Measurements from ENCODE around the gene CHST12.
"Not testable (repeated sequence)": the region's sequence is repeated elsewhere in the genome, so short reads cannot be mapped to it uniquely, and the experiment has no call there.

Gene CHST12

GRCh38 chr7:2437537-2438148 lies 34.2 kb downstream of the CHST12 start:
- FAIRE-seq = no peak

DNA sequence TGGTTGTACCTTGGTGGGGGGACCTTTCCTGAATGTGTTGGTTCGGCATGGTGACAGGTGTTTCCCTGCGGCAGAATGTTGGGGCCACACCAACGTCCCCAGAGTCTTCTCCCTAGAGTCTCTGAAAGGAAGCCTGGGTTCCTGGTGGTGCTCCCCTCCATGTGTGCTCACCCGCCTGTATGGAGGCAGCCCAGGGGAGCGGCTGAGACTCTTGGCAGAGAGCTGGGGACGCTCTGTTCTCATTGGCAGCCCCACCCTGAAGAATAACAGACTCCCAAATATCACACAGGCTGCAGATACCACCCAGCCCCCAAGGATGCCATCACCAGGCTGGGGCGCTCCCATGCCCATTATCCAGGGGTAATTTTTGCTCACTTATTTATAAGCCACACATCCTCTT lies 34.8 kb downstream of the CHST12 start:
- no peak for FAIRE-seq

DNA sequence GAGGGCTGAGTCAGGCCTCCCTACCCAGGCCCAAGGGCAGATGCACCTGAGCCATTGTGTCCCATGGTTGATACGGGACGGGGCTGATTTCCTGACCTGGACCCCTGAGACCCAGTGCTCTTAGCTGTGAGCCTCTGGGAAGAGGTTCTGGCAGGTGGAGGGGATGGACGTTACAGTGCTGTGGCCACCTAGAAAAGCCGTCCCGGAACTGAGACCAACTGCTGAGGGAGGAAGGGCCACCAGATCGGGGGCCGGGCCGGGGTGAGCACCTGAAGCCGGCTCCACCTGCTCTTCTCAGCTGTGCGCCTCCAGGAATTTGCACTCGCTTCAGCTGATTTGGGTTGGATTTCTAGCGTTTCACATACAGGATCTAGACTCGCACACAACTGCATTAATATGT lies 35.4 kb downstream of the CHST12 start:
- FAIRE-seq = no peak

- FAIRE-seq = no peak
Observed at GRCh38 chr7:2440608-2441245, 37.3 kb downstream of the CHST12 start.

- FAIRE-seq = no peak
Observed at GRCh38 chr7:2441430-2442058, 38.1 kb downstream of the CHST12 start.

GRCh38 chr7:2443491-2443890 lies 40.1 kb downstream of the CHST12 start:
- FAIRE-seq = no peak

DNA sequence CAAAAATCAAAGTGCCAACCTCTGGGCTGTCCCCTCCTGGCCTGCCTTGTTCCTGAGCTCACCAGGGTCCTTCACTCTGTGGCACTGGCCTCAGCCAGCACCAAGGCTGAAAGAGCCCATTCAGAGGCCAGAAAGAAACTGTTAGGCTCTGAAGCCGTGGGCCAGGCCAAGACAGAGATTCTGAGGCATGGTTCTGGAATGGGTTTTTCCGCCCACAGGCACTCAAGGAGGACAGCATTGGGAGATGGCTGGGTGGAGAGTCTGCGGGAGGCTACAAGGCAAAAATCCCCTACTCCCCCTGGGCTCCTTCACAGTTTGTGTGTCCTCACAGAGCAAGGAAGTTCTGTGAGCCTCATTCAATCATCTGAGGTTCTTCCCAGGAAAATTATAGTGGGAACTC lies 41.1 kb downstream of the CHST12 start:
- FAIRE-seq = no peak

DNA sequence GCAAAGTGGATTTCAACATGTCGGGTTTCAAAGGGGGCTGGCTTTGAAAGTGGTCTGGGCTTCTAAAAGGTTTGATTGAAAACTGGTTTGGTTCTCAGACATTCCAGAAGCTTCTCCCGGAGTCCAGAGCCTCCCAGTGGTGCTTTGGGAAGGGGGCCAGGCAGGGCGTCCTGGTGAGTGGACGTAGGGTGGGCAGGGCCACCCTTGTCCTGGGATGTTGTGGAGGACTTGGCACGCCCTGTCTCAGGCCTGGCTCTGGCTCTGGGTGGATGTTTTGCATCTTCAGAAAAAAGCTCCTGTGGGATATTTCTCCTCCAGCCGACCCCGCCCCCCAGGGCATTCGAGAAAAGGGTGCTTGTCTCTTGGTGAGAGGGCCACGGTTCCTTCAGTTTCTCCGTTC lies 41.6 kb downstream of the CHST12 start:
- no peak for FAIRE-seq

- FAIRE-seq = no peak
Observed at GRCh38 chr7:2445898-2446555, 42.6 kb downstream of the CHST12 start.

DNA sequence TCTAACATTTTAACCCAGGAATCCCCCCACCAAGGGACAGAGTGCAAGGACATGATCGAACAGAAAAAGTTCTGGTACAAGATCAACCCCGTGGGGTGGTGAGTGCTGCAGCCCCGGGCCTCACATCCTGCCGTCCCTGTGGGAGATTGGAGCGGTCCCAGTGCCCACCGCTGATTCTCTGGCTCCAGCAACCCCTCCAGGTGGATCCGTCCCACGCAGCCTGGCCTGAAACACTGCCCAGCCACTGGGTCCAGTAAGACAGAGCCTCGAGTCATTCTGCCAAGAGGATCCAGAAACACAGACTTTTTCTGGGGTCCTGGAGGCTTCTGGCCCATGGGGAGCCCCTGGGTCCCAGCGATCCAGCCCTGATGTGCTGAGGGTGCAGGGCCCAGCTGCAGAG lies 43.3 kb downstream of the CHST12 start:
- FAIRE-seq = no peak

DNA sequence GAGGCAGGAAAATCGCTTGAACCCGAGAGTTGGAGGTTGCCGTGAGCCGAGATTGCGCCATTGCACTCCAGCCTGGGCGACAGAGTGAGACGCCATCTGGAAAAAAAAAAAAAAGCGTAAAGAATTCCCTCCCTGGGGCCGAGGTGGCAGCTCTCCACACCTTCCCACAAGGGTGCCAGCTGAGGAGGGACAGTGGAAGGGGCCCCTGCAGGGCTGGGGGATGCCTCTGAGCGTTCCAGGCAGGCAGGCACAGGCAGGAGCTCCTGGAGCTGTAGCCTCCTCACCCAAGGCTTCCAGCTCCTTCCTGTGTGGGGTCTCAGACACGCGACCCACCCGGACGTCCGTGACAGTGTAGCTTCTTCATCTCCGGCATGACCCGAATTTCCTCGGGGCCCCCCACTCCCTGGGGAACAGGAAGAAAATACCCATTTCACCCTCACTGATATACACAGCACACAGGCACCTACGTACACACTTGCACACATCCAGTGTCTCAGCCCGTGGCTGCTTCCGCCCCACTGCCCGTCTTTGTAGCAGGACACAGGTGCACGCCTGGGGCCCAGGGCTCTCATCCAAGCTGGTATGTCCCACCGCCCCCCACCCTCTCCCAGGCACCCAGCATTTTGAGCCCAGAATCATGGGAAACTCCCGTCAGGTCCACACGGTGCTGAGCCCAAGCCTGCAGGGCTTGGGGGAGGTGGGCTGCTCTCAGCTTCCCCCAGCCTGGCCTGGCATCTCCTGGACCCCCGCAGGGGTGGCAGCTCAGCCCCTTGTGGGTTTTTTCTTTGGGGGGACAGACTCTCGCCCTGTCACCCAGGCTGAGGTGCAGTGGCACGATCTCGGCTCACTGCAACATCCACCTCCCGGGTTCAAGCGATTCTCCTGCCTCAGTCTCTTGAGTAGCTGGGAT lies 47.0 kb downstream of the CHST12 start:
- FAIRE-seq = no peak

DNA sequence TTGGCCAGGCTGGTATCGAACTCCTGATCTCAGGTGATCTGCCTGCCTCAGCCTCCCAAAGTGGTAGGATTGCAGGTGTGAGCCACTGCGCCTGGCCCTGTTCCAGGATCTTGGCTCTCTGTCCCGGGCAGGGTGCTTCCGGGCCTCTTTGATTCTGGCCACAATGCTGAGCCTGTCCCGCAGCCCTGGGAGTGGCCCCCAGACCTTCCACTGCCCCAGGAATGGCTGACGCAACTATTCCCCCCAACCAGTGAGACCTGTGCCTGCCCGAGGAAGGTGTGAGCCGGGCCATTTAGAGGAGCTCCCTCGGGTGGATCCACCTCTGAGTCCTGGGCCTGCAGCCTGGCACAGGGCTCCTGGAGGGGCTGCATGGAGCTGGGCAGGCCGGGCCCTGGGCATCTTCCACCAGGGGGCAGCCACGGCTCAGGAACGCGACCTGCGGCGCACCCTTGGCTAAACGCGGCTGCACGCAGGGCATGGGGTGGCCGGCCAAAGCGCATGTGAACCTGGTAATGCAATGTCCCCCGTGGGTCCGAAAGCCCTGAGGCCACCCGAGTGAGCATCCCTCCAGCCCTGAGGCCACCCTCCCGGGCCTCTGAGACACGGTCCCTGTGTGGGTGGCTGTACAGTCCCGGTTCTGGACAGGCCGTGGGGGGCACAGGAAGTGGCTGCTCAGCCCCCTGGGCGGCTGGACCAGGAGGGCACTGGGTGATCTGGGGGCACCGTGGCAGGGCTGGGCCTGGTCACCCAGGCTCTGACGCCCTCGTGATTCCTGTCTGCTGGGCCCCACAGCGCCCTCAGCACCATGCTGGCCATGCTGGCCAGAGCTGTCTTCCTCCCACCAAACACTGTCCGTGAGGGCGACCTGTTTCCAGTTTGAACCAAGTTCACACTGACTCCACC lies 48.0 kb downstream of the CHST12 start:
- FAIRE-seq = no peak

GRCh38 chr7:2452074-2452507 lies 48.7 kb downstream of the CHST12 start:
- no peak for FAIRE-seq

DNA sequence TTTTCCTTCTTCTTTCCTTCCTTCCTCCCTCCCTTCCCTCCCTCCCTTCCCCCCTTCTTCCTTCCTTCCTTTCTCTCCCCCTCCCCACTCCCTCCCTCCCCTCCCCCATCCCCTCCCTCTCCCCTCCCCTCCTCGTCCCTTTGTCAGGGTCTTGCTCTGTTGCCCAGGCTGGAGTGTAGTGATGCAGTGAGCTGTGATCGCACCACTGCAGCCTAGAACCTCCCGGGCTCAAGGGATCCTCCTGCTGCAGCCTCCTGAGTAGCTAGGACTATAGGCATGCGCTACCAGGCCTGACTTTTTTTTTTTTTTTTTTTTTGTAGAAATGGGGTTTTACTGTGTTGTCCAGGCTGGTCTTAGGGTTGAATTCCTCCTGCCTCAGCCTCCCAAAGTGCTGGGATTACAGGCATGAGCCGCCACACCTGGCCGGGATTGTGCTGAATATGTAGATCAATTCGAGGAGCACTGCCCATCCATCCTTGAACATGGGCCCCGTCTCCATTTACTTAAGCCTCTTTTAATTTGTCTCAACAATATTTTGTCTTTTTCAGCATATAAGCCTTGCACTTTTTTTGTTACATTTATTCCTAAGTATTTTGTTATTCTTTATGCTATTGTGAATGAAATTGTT lies 49.3 kb downstream of the CHST12 start:
- no peak for FAIRE-seq

DNA sequence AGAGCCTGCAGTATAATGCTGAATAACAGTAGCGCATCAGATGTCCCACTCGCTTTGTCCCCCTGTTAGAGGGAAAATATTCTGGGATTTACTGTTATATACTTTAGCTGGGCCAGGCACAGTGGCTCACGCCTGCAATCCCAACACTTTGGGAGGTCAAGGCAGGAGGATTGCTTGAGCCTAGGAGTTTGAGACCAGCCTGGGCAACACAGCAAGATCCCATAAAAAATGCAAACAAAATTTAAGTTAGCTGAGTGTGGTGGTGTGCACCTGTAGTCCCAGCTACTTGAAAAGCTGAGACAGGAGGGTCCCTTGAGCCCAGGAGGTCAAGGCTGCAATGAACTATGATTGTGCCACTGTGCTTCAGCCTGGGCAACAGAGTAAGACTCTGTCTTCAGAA lies 50.4 kb downstream of the CHST12 start:
- not testable (repeated sequence) for FAIRE-seq

- no peak for FAIRE-seq
Observed at GRCh38 chr7:2459674-2460073, 56.3 kb downstream of the CHST12 start.

DNA sequence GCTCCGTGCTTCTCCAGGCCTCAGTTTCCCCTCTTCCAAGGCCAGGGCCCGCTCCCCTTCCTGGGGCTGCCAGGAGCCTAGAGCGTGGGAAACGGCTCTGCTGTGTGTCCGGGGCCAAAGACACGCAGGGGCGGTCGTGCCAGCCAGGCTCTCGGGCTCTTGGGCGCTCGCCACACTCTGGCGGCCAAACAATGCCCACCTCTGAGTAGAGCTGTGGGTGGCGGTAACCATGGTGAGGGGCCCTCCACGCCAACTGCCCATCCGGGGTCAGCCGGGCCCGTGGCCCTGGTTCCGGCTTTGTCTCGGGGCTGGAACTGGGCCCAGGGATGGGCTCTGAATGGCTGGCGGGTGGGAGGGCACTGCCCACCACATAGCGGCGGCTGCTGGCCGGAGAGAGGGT lies 56.8 kb downstream of the CHST12 start:
- no peak for FAIRE-seq

DNA sequence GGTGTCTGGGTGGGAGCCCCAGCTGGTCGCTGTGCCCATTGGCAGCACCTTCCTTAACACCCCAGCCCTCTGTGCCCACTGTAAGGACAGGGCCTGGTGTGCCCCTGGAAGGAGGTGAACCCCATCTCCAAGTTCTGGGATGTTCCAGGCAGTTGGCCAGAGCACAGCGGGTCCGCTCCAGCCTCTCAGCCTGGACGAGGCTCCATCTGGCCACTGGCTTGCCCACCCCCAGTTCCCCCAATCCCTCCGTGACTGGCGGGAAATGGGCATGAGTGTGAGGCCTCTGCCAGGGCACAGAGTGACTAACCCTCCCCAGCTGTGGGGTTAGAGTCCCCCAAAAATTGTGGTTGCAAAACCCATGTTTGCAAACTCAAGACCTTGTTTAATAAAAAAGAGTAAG lies 57.2 kb downstream of the CHST12 start:
- no peak for FAIRE-seq

- FAIRE-seq = no peak
Observed at GRCh38 chr7:2461268-2462026, 58.0 kb downstream of the CHST12 start.

- FAIRE-seq = no peak
Observed at GRCh38 chr7:2462731-2463130, 59.3 kb downstream of the CHST12 start.

GRCh38 chr7:2465928-2466327 lies 62.5 kb downstream of the CHST12 start:
- no peak for FAIRE-seq
